NB4 (cell line): ENCODE data around the gene APOB.

ENCODE experiments used
- DNase-seq: peaks from one replicate; pipeline ENCODE4 v3.0.0; 2010; ENCODE audit warnings: low read depth
- H3K4me3 ChIP-seq: one replicate; pipeline ENCODE4 v1.5.1; 2011; ENCODE audit warnings: mild to moderate bottlenecking, low read depth, low read length, moderate library complexity
- CTCF ChIP-seq: IDR thresholded peaks from one replicate; pipeline ENCODE4 v1.5.1; 2012; ENCODE audit warnings: low read depth, low read length
- MAX ChIP-seq: IDR thresholded peaks from 2 replicates; pipeline ENCODE4 v1.6.1; 2011; ENCODE audit warnings: low read depth, low read length
- MYC ChIP-seq: IDR thresholded peaks from 2 replicates; pipeline ENCODE4 v1.6.1; 2011; ENCODE audit warnings: low read depth, low read length
- POLR2A ChIP-seq: IDR thresholded peaks from 2 replicates; pipeline ENCODE4 v1.6.1; 2011; ENCODE audit warnings: mild to moderate bottlenecking; ENCODE audit not compliant: insufficient read length; ENCODE audit errors: extremely low read depth

Gene APOB

GRCh38 chr2:21050164-21050563, 6.3 kb upstream of the APOB start:
- DNase-seq = no peak
- H3K4me3 ChIP-seq = no peak overlapping the region
- TF ChIP-seq POLR2A = no peak
- no peak for TF ChIP-seq CTCF
- TF ChIP-seq MAX = no peak
- TF ChIP-seq MYC = no peak

GRCh38 chr2:21047141-21048009, 3.5 kb upstream of the APOB start:
- no peak for DNase-seq
- no peak for TF ChIP-seq CTCF
- no peak for TF ChIP-seq MAX
- TF ChIP-seq MYC = no peak
- TF ChIP-seq POLR2A = no peak
- H3K4me3 ChIP-seq = no peak overlapping the region

GRCh38 chr2:21046506-21046905, 2.6 kb upstream of the APOB start:
- TF ChIP-seq MAX = no peak
- no peak for DNase-seq
- no peak overlapping the region for H3K4me3 ChIP-seq

- no peak for TF ChIP-seq POLR2A
- no peak for TF ChIP-seq MYC
- no peak for TF ChIP-seq CTCF
- TF ChIP-seq MAX = no peak
- peak; percentile 8 for DNase-seq
- H3K4me3 ChIP-seq = no peak overlapping the region
These were observed 960 bp upstream of the APOB start for GRCh38 chr2:21044694-21045371.

- H3K4me3 ChIP-seq = no peak overlapping the region
- peak; percentile 95 for TF ChIP-seq CTCF
- no peak for TF ChIP-seq MYC
- DNase-seq = peak; percentile 74
These were observed 722 bp downstream of the APOB start for GRCh38 chr2:21042958-21043743.

- H3K4me3 ChIP-seq = no peak overlapping the region
- DNase-seq = no peak
- no peak for TF ChIP-seq CTCF
- no peak for TF ChIP-seq MYC
- TF ChIP-seq POLR2A = no peak
- no peak for TF ChIP-seq MAX
These were observed 1.2 kb downstream of the APOB start for GRCh38 chr2:21042708-21042957.
